Body of pancreas (tissue), 4 donors: ENCODE measurements around the gene LILRA2. TPM values are rescaled to one million over a fixed set of nuclear protein-coding genes. Genes with fewer than 3 reads are reported as not detected.
"Not testable (repeated sequence)": the region's sequence is repeated elsewhere in the genome, so short reads cannot be mapped to it uniquely, and the experiment has no call there.

Experiments
- ATAC-seq: fragments of 150-250 bp; one replicate; pipeline ENCODE4 v1.9.1; 2016
- DNase-seq, 4 donors: peaks; one replicate each; pipeline ENCODE4 v3.0.0-alpha.2; 2019
- H3K27ac ChIP-seq, 4 donors: fragments of 200-600 bp; sonication (generic); 1 replicate in 3 of 4; 2 replicates in 1 of 4; pipeline versions ENCODE4 v1.5.1 to v1.6.1; 2016 to 2019; ENCODE audit warnings: mild to moderate bottlenecking in 1 of 4, mixed read lengths in 1 of 4, moderate library complexity in 1 of 4
- H3K27me3 ChIP-seq, 2 donors: fragments of 200-600 bp; sonication (generic); one replicate each; pipeline ENCODE4 v1.6.0; 2016; ENCODE audit warnings: mild to moderate bottlenecking in 1 of 2
- H3K36me3 ChIP-seq, 2 donors: fragments of 200-600 bp; sonication (generic); replicated peaks in 1 of 2; 2 replicates each; pipeline ENCODE4 v1.5.1; 2016; ENCODE audit warnings: low read depth in 2 of 2; ENCODE audit not compliant: insufficient read depth in 1 of 2
- H3K4me1 ChIP-seq: fragments of 200-600 bp; sonication (generic); one replicate; pipeline ENCODE4 v1.6.0; 2016
- H3K4me3 ChIP-seq, 2 donors: fragments of 200-600 bp; sonication (generic); 1 replicate in 1 of 2; 2 replicates in 1 of 2; pipeline ENCODE4 v1.5.1; 2016 to 2019
- H3K9me3 ChIP-seq, 3 donors: fragments of 200-600 bp; sonication (generic); 1 replicate in 2 of 3; 2 replicates in 1 of 3; pipeline ENCODE4 v1.5.1; 2016
- CTCF ChIP-seq, 7 experiments: fragments of 450-650 bp in 4 of 7; fragments of 200-600 bp in 3 of 7; sonication (generic) in 3 of 7; IDR thresholded peaks; one replicate each; pipeline ENCODE4 v1.5.1; 2016 to 2019; ENCODE audit warnings: antibody characterized with exemption in 7 of 7
- POLR2A ChIP-seq, 3 donors: fragments of 450-650 bp; IDR thresholded peaks; one replicate each; pipeline ENCODE4 v1.6.1; 2016; ENCODE audit warnings: antibody characterized with exemption in 3 of 3, mild to moderate bottlenecking in 2 of 3
- WGBS, 2 donors: methylation state at CpG; one replicate each; pipeline ENCODE4 v1.1.5; 2017; 5-methylcytosine and 5-hydroxymethylcytosine counted together
- intact Hi-C: fragments of 100-400 bp; cut with DNase I; formaldehyde crosslinking; loops from one replicate; pipeline ENCODE4 v1.15.1; 2023
- total RNA-seq, 2 donors: library from RNA; depleted of rRNA; stranded (reverse); fragments of >200 nt; gene quantifications; one replicate each; pipeline ENCODE4 v1.1.0, GENCODE V29; 2016

LILRA2 gene
- total RNA-seq, 2 donors from 2014 or later: 1.6 TPM; not detected in 1

- no peaks in the 10 kb centered on the region for H3K4me1 ChIP-seq
- H3K9me3 ChIP-seq: no peaks in the 10 kb centered on the region
- DNase-seq: no peak
- no peak overlapping the region for H3K4me3 ChIP-seq
- no peaks in the 10 kb centered on the region for H3K27me3 ChIP-seq
- H3K36me3 ChIP-seq: no peaks in the 10 kb centered on the region
- intact Hi-C loops: no loop called here
- H3K27ac ChIP-seq: no peak overlapping the region
- TF ChIP-seq POLR2A (IDR thresholded peaks at IDR 0.05) (no peak), CTCF (IDR thresholded peaks at IDR 0.05) (no peak)
- 69% methylated on average over 5 of the region's 5 CpGs; no CpG with 5 or more reads in 1 of the 2 donors for WGBS, 2 donors
- ATAC-seq: no peak
Observed at GRCh38 chr19:54594737-54595136, 21.1 kb downstream of the LILRA2 start.

- ATAC-seq, DNase-seq, H3K36me3 ChIP-seq, H3K4me3 ChIP-seq, H3K27ac ChIP-seq, H3K9me3 ChIP-seq, H3K4me1 ChIP-seq, intact Hi-C loops, H3K27me3 ChIP-seq: not testable (repeated sequence)
- 64 to 68% methylated on average over 11 to 26 of the region's 26 CpGs for WGBS, 2 donors
Observed at GRCh38 chr19:54595680-54596436, 22.3 kb downstream of the LILRA2 start.

GRCh38 chr19:54600212-54600611 lies 26.6 kb downstream of the LILRA2 start:
- 34 to 44% methylated on average over 5 of the region's 5 CpGs for WGBS, 2 donors
- no peak for DNase-seq
- no peaks in the 10 kb centered on the region for H3K36me3 ChIP-seq
- TF ChIP-seq POLR2A (IDR thresholded peaks at IDR 0.05) (no peak), CTCF (IDR thresholded peaks at IDR 0.05) (no peak)
- H3K4me1 ChIP-seq: no peaks in the 10 kb centered on the region
- no peaks in the 10 kb centered on the region for H3K27me3 ChIP-seq
- no peak overlapping the region for H3K4me3 ChIP-seq
- ATAC-seq: no peak
- no peaks in the 10 kb centered on the region for H3K9me3 ChIP-seq
- H3K27ac ChIP-seq: no peak overlapping the region
- intact Hi-C loops: no loop called here

- intact Hi-C loops: no loop called here
- no peak for ATAC-seq
- WGBS, 2 donors: 24 to 27% methylated on average over 4 of the region's 4 CpGs
Observed at GRCh38 chr19:54606230-54606629, 32.6 kb downstream of the LILRA2 start.

More at GRCh38 chr19:54606230-54606629, 32.6 kb downstream of the LILRA2 start:
- no peaks in the 10 kb centered on the region for H3K4me1 ChIP-seq
- no peaks in the 10 kb centered on the region for H3K27me3 ChIP-seq
- DNase-seq: no peak
- H3K36me3 ChIP-seq: no peaks in the 10 kb centered on the region
- H3K27ac ChIP-seq: peak overlapping the region in 1 of 4 donors; percentile 58
- no peaks in the 10 kb centered on the region for H3K9me3 ChIP-seq
- TF ChIP-seq POLR2A (IDR thresholded peaks at IDR 0.05): no peak
- no peak for TF ChIP-seq CTCF (IDR thresholded peaks at IDR 0.05)
- H3K4me3 ChIP-seq: no peak overlapping the region
